Subcutaneous adipose tissue (tissue), 4 donors: ENCODE results near the gene ADGRA3. TPM values are rescaled to one million over a fixed set of nuclear protein-coding genes. Genes with fewer than 3 reads are reported as not detected.

ENCODE experiments used
- CTCF ChIP-seq: fragments of 450-650 bp; IDR thresholded peaks from one replicate; pipeline ENCODE4 v1.5.1; 2016; ENCODE audit warnings: low read depth, mild to moderate bottlenecking, control low read depth, antibody characterized with exemption, moderate library complexity
- total RNA-seq, 4 donors: library from RNA; depleted of rRNA; stranded (reverse); fragments of >200 nt; gene quantifications; one replicate each; pipeline ENCODE4 v1.1.0, GENCODE V29; 2016

ADGRA3 gene
- 10 to 100 TPM; 19.2 to 36.3 (median 29.1) TPM for total RNA-seq

- TF ChIP-seq CTCF, result no peak
Measured at GRCh38 chr4:22515888-22516541, at the start of gene ADGRA3. Gene ADGRA3 (minus strand): TSS chr4:22516066. CDS start chr4:22515784, 282 bp downstream.

- TF ChIP-seq CTCF, result no peak
Measured at GRCh38 chr4:22556495-22556894, 40.6 kb upstream of the ADGRA3 start.

GRCh38 chr4:22554670-22555069, 38.8 kb upstream of the ADGRA3 start:
- no peak for TF ChIP-seq CTCF

GRCh38 chr4:22553560-22553959, 37.7 kb upstream of the ADGRA3 start:
- no peak for TF ChIP-seq CTCF

- no peak for TF ChIP-seq CTCF
Measured at GRCh38 chr4:22552812-22553211, 36.9 kb upstream of the ADGRA3 start.

- TF ChIP-seq CTCF, result no peak
Measured at GRCh38 chr4:22551550-22551949, 35.7 kb upstream of the ADGRA3 start.

- no peak for TF ChIP-seq CTCF
Measured at GRCh38 chr4:22546299-22546698, 30.4 kb upstream of the ADGRA3 start.
